Epithelial cell of esophagus (primary cell): ENCODE results near the gene ZNF778.
"Not testable (repeated sequence)": the region's sequence is repeated elsewhere in the genome, so short reads cannot be mapped to it uniquely, and the experiment has no call there.

Experiments
- DNase-seq: peaks from one replicate; pipeline ENCODE4 v3.0.0; 2010; ENCODE audit warnings: low read depth
- H3K4me3 ChIP-seq: 2 replicates; pipeline ENCODE4 v1.5.1; 2011; ENCODE audit warnings: mild to moderate bottlenecking, low read length, control low read depth
- TF ChIP-seq, protein P1 (sequence below): IDR thresholded peaks from 2 replicates; pipeline ENCODE4 v1.5.1; 2011; ENCODE audit warnings: low read depth, mild to moderate bottlenecking, low read length, control low read depth, inconsistent platforms; ENCODE audit not compliant: insufficient read depth; ENCODE audit errors: missing control alignments

The ZNF778 gene

DNA sequence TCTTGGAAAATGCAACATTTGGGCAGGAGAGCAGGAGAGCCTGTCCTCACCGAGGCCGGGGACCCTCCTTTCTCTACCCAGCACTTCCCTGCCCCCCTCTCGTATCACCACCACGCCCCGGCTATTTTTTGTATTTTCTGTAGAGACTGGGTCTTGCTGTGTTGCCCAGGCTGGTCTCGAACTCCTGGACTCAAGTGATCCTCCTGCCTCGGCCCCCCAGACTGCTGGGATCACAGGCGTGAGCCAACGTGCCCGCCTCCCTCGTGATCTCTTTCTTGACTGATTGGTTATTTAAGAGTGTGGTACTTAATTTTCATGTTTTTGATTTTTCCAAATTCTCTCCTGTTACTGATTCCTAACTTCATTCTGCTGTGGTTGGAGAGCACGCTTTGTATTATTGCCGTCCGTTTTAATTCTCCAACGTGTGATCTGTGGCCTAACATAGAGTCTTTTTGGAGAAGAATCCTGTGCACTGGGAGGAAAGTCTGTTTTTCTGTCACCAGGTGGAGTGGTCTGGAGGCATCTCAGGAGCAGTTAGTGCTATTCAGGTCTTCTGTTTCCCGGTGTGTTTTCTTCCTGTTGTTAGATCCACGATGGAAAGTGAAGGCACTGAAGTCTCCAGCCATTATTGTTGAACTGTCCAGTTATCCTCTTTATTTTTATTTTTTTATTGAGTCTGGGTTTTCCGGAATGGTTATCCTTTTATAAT, 40.4 kb downstream of the ZNF778 start:
- H3K4me3 ChIP-seq, result no peak overlapping the region
- no peak for DNase-seq
- TF ChIP-seq, protein P1, sequence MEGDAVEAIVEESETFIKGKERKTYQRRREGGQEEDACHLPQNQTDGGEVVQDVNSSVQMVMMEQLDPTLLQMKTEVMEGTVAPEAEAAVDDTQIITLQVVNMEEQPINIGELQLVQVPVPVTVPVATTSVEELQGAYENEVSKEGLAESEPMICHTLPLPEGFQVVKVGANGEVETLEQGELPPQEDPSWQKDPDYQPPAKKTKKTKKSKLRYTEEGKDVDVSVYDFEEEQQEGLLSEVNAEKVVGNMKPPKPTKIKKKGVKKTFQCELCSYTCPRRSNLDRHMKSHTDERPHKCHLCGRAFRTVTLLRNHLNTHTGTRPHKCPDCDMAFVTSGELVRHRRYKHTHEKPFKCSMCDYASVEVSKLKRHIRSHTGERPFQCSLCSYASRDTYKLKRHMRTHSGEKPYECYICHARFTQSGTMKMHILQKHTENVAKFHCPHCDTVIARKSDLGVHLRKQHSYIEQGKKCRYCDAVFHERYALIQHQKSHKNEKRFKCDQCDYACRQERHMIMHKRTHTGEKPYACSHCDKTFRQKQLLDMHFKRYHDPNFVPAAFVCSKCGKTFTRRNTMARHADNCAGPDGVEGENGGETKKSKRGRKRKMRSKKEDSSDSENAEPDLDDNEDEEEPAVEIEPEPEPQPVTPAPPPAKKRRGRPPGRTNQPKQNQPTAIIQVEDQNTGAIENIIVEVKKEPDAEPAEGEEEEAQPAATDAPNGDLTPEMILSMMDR, result no peak

DNA sequence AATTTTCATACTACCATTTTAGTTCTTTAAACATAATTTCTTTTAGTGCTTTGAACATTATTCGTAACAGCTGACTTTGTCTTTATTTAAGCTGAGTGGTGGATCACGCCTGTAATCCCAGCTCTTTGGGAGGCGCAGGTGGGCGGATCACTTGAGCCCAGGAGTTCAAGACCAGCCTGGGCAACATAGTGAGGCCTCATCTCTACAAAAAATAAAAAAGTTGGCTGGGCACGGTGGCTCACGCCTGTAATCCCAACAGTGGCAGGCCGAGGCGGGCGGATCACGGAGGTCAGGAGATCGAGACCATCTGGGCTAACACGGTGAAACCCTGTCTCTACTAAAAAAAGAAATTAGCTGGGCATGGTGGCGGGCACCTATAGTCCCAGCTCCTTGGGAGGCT, 42.4 kb downstream of the ZNF778 start:
- not testable (repeated sequence) for H3K4me3 ChIP-seq

DNA sequence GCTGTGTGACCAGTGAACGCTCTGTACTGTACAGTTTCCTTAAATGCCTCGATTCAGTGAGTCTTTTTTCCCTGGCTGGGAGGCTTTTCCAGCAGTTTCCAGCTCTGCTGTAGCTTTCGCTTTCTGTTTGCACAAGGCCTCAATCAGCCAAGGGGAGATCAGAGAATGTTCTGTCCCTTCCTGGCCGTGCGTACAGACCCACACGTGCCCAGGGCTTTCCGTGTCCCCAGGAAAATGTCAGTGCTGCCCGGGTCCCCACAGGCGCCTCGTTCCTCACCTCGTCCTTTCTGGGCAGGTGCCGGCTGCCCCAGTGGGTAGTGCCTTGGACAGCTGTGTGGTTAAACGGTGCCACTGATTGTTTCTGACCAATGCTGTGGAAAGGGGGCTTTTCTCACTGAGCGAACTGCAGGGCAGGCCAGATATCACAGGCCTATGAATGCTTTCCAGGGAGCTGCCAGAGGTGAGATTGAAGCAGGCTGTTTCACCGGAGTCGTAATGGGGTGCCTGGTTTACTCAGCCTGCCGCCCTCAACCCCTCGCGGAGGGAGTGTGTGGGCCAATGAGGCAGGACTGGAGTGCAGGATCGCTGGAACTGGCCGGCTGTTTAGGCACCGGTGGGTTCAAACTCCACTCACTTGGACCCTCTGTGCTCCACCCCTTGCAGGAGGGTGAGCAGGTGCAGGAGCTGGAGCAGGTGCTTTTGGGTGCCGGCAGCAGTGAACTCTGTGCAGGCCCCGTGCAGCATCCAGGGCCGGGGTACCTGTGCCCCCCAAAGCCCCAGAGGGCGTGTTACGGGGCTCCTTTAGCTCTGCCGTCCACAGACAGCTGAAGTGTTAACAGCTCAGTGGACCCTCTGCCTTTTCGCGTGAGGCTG, 44.4 kb downstream of the ZNF778 start:
- no peak overlapping the region for H3K4me3 ChIP-seq
- no peak for DNase-seq
- TF ChIP-seq, protein P1, result no peak

More for the DNA sequence above, 42.4 kb downstream of the ZNF778 start:
- not testable (repeated sequence) for DNase-seq

DNA sequence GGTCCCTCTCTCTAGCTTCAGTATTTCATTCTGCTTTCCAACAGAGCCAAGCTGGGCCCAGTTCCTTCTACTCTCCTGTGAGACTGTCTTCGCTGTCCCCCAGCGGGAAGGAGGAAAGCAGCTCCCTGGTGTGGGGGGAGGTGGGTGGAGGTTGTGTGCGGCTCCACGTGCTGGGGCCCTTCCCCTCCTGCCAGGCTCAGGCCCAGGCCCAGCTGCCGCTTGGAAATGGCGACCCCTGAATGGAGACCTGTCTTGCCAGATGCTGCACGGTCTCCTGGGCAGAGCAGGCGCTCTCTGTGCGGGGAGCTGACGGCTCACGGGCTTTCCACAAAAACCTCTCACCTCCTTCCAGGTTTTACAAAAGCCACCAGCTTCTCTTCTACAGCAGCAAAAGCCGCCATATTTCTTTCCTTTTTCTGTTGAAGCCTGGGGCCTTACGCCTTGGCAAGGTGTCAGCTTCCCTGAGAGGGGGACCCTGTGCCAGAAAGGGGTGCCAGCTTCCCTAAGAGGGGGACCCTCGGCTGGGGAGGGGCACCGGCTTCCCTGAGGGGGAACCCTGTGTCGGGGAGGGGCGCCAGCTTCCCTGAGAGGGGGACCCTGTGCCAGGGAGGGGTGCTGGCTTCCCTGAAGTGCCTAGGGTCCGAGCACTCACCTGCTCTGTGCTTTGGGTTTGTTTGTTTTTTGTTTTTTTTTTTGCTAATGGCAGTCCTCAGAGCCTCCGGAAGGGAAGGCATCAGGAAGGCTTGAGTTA, 47.5 kb downstream of the ZNF778 start:
- no peak for DNase-seq
- H3K4me3 ChIP-seq, result no peak overlapping the region
- TF ChIP-seq, protein P1, result no peak

DNA sequence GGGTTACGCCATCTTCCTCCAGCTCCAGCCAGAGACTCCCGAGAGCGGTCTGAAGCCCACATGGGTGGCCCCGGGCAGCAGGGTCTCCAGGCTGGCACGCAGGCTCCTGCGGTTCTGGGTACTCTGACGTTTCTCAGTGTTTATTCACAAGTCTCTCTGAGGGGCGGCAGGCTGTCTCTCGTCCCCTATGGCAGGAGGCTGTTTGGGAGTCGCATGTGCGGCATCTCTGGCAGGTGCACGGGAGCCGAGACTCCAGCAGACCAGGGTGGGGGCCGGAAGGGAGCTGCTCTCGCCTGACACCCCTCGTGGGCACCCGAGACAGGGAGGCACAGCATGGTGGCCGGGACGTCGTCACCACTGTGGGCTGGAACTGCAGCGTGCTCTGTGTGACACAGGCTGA, 48.1 kb downstream of the ZNF778 start:
- no peak for DNase-seq
- TF ChIP-seq, protein P1, result no peak
- no peak overlapping the region for H3K4me3 ChIP-seq

DNA sequence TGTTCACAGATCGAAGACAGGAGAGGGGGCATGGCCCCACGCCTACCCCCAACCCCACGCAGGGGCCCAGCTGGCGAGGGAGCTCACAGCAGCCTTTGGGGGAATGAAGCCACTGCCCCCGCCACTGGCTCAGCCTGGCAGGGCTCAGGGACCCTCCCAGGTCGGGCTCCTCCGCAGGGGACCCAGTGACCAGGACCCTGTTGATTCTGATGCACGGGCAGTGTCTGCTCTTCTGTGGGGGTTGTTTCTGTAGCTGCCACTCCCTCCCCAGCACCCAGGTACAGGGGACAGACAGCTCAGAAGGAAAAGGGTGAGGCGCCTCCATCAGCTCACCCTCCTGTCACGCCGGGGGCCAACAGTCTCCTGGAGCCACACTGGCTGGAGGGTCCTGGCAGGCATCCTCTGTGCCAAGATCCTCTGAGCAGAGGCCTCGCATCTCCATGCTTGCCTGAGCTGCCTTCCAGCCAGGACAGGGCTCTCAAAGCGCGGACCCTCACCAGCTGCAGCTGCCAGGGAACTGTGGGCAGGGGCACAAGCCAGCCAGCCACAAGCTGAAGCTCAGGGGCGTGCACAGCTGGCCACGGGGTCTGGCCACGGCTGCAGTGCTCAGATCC, 49.1 kb downstream of the ZNF778 start:
- TF ChIP-seq, protein P1, result no peak
- H3K4me3 ChIP-seq, result no peak overlapping the region
- no peak for DNase-seq

DNA sequence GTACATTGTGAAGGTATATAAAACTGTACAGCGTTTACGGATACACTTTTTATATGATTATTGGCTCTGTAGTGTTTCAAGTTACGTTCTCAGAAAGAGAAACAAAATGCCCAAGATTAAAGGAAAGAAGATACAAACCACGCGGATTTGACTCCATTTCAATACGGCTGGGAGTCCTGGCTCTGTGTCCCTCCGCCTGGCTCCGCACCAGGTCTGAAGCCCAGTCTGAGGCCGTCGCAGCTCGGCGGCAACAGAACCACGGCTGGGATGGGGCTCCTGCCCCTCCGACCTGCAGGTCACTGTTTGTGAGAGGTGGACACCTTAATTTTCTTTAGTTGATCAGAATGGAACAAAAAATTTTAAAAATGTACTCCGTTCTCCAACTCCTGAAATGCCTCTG, 50.2 kb downstream of the ZNF778 start:
- H3K4me3 ChIP-seq, DNase-seq: not testable (repeated sequence)
